H9 (cell line): ENCODE results near the gene SLC25A25. TPM values are rescaled to one million over a fixed set of nuclear protein-coding genes. Genes with fewer than 3 reads are reported as not detected.

Experiments used
- DNase-seq: peaks from one replicate; pipeline ENCODE4 v3.0.0-alpha.2; 2017
- H2AFZ ChIP-seq: one replicate; pipeline ENCODE4 v1.6.1; 2013; ENCODE audit warnings: mild to moderate bottlenecking, low read length, control low read depth, moderate library complexity
- H2AK5ac ChIP-seq: 2 replicates; pipeline ENCODE4 v1.6.1; 2013; ENCODE audit warnings: low read length, control low read depth, mixed read lengths; ENCODE audit not compliant: insufficient read length
- H2BK120ac ChIP-seq: one replicate; pipeline ENCODE4 v1.6.1; 2013; ENCODE audit warnings: low read depth, mild to moderate bottlenecking, low read length, control low read depth, inconsistent platforms; ENCODE audit not compliant: poor library complexity, severe bottlenecking
- H2BK12ac ChIP-seq: 2 replicates; pipeline ENCODE4 v1.6.1; 2013; ENCODE audit warnings: low read length, control low read depth, mixed read lengths, low read depth; ENCODE audit not compliant: insufficient read length
- H2BK15ac ChIP-seq: 2 replicates; pipeline ENCODE4 v1.6.1; 2013; ENCODE audit warnings: low read depth, low read length, control low read depth
- H2BK20ac ChIP-seq: one replicate; pipeline ENCODE4 v1.6.1; 2013; ENCODE audit warnings: low read depth, mild to moderate bottlenecking, low read length, control low read depth, inconsistent platforms; ENCODE audit not compliant: poor library complexity, severe bottlenecking
- H2BK5ac ChIP-seq: 2 replicates; pipeline ENCODE4 v1.6.1; 2013; ENCODE audit warnings: low read length, control low read depth, mixed read lengths; ENCODE audit not compliant: insufficient read length
- H3K14ac ChIP-seq: 2 replicates; pipeline ENCODE4 v1.6.1; 2013; ENCODE audit warnings: low read length, control low read depth; ENCODE audit not compliant: insufficient read depth
- H3K18ac ChIP-seq: 2 replicates; pipeline ENCODE4 v1.6.1; 2013; ENCODE audit warnings: low read depth, mild to moderate bottlenecking, mixed read lengths, low read length, control low read depth; ENCODE audit not compliant: insufficient read length
- H3K23ac ChIP-seq: 2 replicates; pipeline ENCODE4 v1.6.1; 2013; ENCODE audit warnings: low read length, control low read depth, mixed read lengths, low read depth; ENCODE audit not compliant: insufficient read length
- H3K23me2 ChIP-seq: 2 replicates; pipeline ENCODE4 v1.6.1; 2013; ENCODE audit warnings: low read depth, mild to moderate bottlenecking, mixed read lengths, low read length, control low read depth; ENCODE audit not compliant: insufficient read length, poor library complexity, severe bottlenecking
- H3K27ac ChIP-seq: 2 replicates; pipeline ENCODE4 v1.5.1; 2013; ENCODE audit warnings: low read length, control low read depth, mixed read lengths, low read depth; ENCODE audit not compliant: insufficient read length
- H3K27me3 ChIP-seq: 2 replicates; pipeline ENCODE4 v1.6.1; 2013; ENCODE audit warnings: low read length, control low read depth, inconsistent platforms; ENCODE audit not compliant: insufficient read depth
- H3K4ac ChIP-seq: 2 replicates; pipeline ENCODE4 v1.6.1; 2013; ENCODE audit warnings: low read depth, mild to moderate bottlenecking, control low read depth, inconsistent platforms, low read length, moderate library complexity
- H3K4me1 ChIP-seq: 2 replicates; pipeline ENCODE4 v1.6.1; 2013; ENCODE audit warnings: low read length, control low read depth, inconsistent platforms; ENCODE audit not compliant: insufficient read depth
- H3K4me2 ChIP-seq: 2 replicates; pipeline ENCODE4 v1.6.1; 2013; ENCODE audit warnings: low read length, control low read depth, mixed read lengths; ENCODE audit not compliant: insufficient read length, insufficient read depth
- H3K56ac ChIP-seq: 2 replicates; pipeline ENCODE4 v1.6.1; 2013; ENCODE audit warnings: low read depth, mild to moderate bottlenecking, mixed read lengths, low read length, control low read depth; ENCODE audit not compliant: insufficient read length
- H3K79me1 ChIP-seq: 2 replicates; pipeline ENCODE4 v1.6.1; 2013; ENCODE audit warnings: low read depth, mild to moderate bottlenecking, moderate library complexity, low read length, control low read depth, inconsistent platforms; ENCODE audit not compliant: insufficient read depth, poor library complexity, severe bottlenecking
- H3K79me2 ChIP-seq: 2 replicates; pipeline ENCODE4 v1.6.1; 2013; ENCODE audit warnings: low read length, control low read depth, inconsistent platforms; ENCODE audit not compliant: insufficient read depth
- H3K9ac ChIP-seq: 2 replicates; pipeline ENCODE4 v1.6.1; 2013; ENCODE audit warnings: low read length, control low read depth, mixed read lengths; ENCODE audit not compliant: insufficient read length; ENCODE audit errors: extremely low read depth
- H3K9me3 ChIP-seq: one replicate; pipeline ENCODE4 v1.6.1; 2013; ENCODE audit warnings: low read depth, low read length, inconsistent platforms; ENCODE audit not compliant: control insufficient read depth
- H3T11ph ChIP-seq: one replicate; pipeline ENCODE4 v1.6.1; 2013; ENCODE audit warnings: mild to moderate bottlenecking, low read length, control low read depth, inconsistent platforms
- H4K20me1 ChIP-seq: one replicate; pipeline ENCODE4 v1.6.1; 2013; ENCODE audit not compliant: control insufficient read depth, insufficient read length, insufficient read depth
- H4K5ac ChIP-seq: 2 replicates; pipeline ENCODE4 v1.6.1; 2013; ENCODE audit warnings: low read depth, mild to moderate bottlenecking, mixed read lengths, low read length, control low read depth; ENCODE audit not compliant: insufficient read length
- H4K8ac ChIP-seq: replicated peaks from 2 replicates; pipeline ENCODE4 v1.6.1; 2013; ENCODE audit warnings: low read length, control low read depth, mixed read lengths, low read depth; ENCODE audit not compliant: insufficient read length
- H4K91ac ChIP-seq: 2 replicates; pipeline ENCODE4 v1.6.1; 2013; ENCODE audit warnings: low read depth, mild to moderate bottlenecking, moderate library complexity, mixed read lengths, low read length, control low read depth; ENCODE audit not compliant: insufficient read length
- H3K27ac Mint-ChIP-seq, 3 experiments: 2 replicates in 2 of 3; 3 replicates in 1 of 3; pipeline ENCODE4 v1.8.0; 2020 to 2021; ENCODE audit warnings: mixed read lengths in 3 of 3, mild to moderate bottlenecking in 1 of 3, moderate library complexity in 1 of 3
- H3K27me3 Mint-ChIP-seq: 2 replicates; pipeline ENCODE4 v1.8.0; 2021; ENCODE audit warnings: low read depth, mild to moderate bottlenecking, moderate library complexity, mixed read lengths
- H3K36me3 Mint-ChIP-seq, 3 experiments: 2 replicates in 2 of 3; 3 replicates in 1 of 3; pipeline ENCODE4 v1.8.0; 2020 to 2021; ENCODE audit warnings: low read depth in 3 of 3, mixed read lengths in 3 of 3; ENCODE audit not compliant: insufficient read depth in 1 of 3
- H3K4me1 Mint-ChIP-seq, 2 experiments: 2 replicates each; pipeline ENCODE4 v1.8.0; 2020; ENCODE audit warnings: mixed read lengths in 2 of 2
- H3K4me3 Mint-ChIP-seq, 2 experiments: 2 replicates in 1 of 2; 3 replicates in 1 of 2; pipeline ENCODE4 v1.8.0; 2020 to 2021; ENCODE audit warnings: mild to moderate bottlenecking in 2 of 2, mixed read lengths in 2 of 2, moderate library complexity in 1 of 2
- H3K9me3 Mint-ChIP-seq, 2 experiments: 2 replicates in 1 of 2; 3 replicates in 1 of 2; pipeline ENCODE4 v1.8.0; 2020; ENCODE audit warnings: mild to moderate bottlenecking in 2 of 2, mixed read lengths in 2 of 2, moderate library complexity in 1 of 2
- WGBS: extraction: QIAGEN DNeasy Blood & Tissue Kit; methylation state at CpG from one replicate; pipeline ENCODE4 v1.1.7; 2013; ENCODE audit warnings: missing lambda C conversion rate, low lambda C conversion rate, mixed read lengths; ENCODE audit not compliant: insufficient read length; ENCODE audit errors: extremely low coverage; 5-methylcytosine and 5-hydroxymethylcytosine counted together
- total RNA-seq: library from RNA; stranded (reverse); gene quantifications from 2 replicates; pipeline ENCODE4 v1.2.1, GENCODE V29; 2021
- TF ChIP-seq, protein P1 (sequence below): fragments of 200-600 bp; sonication (generic); conservative IDR thresholded peaks from 3 replicates; pipeline ENCODE4 v1.8.0; 2021; ENCODE audit warnings: antibody characterized with exemption, mild to moderate bottlenecking

SLC25A25 gene
- total RNA-seq, 1 experiment from 2014 or later: 16.9 TPM

- Histone ChIP-seq H2BK12ac (no peak overlapping the region), H3K18ac (no peak overlapping the region), H3K56ac (no peak overlapping the region), H2BK20ac (no peak overlapping the region), H4K20me1 (no peaks in the 10 kb centered on the region), H2BK15ac (no peak overlapping the region), H3K27ac (no peak overlapping the region), H3K4ac (no peak overlapping the region), H3K79me2 (no peaks in the 10 kb centered on the region), H3K23me2 (no peaks in the 10 kb centered on the region), H4K8ac (no peak overlapping the region), H3K14ac (no peak overlapping the region), H3K9me3 (no peaks in the 10 kb centered on the region), H4K91ac (no peak overlapping the region), H4K5ac (no peak overlapping the region), H2BK120ac (no peak overlapping the region), H3K4me1 (no peaks in the 10 kb centered on the region), H3K4me2 (no peak overlapping the region), H3T11ph (no peak overlapping the region), H2AFZ (no peak overlapping the region), H3K9ac (no peak overlapping the region), H3K23ac (no peak overlapping the region), H2AK5ac (no peak overlapping the region), H3K27me3 (no peaks in the 10 kb centered on the region), H2BK5ac (no peak overlapping the region), H3K79me1 (no peaks in the 10 kb centered on the region)
- DNase-seq: no peak
- no peak overlapping the region for H3K27ac Mint-ChIP-seq
- H3K4me1 Mint-ChIP-seq: peaks cover 21 to 23% of the 10 kb centered on the region in 2 experiments
- no peaks in the 10 kb centered on the region for H3K27me3 Mint-ChIP-seq
- no CpG with 5 or more reads among the region's 5 CpGs for WGBS
- no peaks in the 10 kb centered on the region for H3K9me3 Mint-ChIP-seq
- no peak overlapping the region for H3K4me3 Mint-ChIP-seq
- peaks cover 21 to 39% (median 36%) of the 10 kb centered on the region in 3 experiments for H3K36me3 Mint-ChIP-seq
- TF ChIP-seq, protein P1, sequence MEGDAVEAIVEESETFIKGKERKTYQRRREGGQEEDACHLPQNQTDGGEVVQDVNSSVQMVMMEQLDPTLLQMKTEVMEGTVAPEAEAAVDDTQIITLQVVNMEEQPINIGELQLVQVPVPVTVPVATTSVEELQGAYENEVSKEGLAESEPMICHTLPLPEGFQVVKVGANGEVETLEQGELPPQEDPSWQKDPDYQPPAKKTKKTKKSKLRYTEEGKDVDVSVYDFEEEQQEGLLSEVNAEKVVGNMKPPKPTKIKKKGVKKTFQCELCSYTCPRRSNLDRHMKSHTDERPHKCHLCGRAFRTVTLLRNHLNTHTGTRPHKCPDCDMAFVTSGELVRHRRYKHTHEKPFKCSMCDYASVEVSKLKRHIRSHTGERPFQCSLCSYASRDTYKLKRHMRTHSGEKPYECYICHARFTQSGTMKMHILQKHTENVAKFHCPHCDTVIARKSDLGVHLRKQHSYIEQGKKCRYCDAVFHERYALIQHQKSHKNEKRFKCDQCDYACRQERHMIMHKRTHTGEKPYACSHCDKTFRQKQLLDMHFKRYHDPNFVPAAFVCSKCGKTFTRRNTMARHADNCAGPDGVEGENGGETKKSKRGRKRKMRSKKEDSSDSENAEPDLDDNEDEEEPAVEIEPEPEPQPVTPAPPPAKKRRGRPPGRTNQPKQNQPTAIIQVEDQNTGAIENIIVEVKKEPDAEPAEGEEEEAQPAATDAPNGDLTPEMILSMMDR: no peak
Measured at GRCh38 chr9:128121466-128121810, 53.4 kb downstream of the SLC25A25 start.
